GM12878 (cell line): Measurements from ENCODE around the gene FOXI2. TPM values are rescaled to one million over a fixed set of nuclear protein-coding genes. Genes with fewer than 3 reads are reported as not detected.

Experiments
- polyA plus RNA-seq, 11 experiments: library from polyadenylated mRNA; depleted of rRNA in 4 of 11; unstranded in 6 of 11; stranded (reverse) in 5 of 11; fragments of >200 nt; fragmentation: Nextera tagmentation in 4 of 11; fragmentation: Illumina TruSeq in 1 of 11; extraction: Ambion mirVana in 4 of 11; extraction: Trizol in 1 of 11; gene quantifications; 1 replicate in 1 of 11; 2 replicates in 10 of 11; pipeline versions ENCODE4 v1.2.1 to v1.2.3, GENCODE V29; 2011 to 2016; ENCODE audit warnings: inconsistent platforms in 2 of 11, missing spikeins in 2 of 11, low read depth in 1 of 11
- total RNA-seq, 4 experiments: library from RNA; depleted of rRNA in 3 of 4; stranded (reverse); fragments of >200 nt in 3 of 4; fragmentation: Illumina TruSeq in 1 of 4; extraction: Trizol in 1 of 4; gene quantifications; 2 replicates each; pipeline versions ENCODE4 v1.2.1 to v1.2.3, GENCODE V29; 2013 to 2021

Gene FOXI2
- total and polyA plus RNA-seq, 10 of the 15 experiments (the other 5 are each of a cell fraction or from before 2014, with no cell fraction given), result not detected

Other genes with a start within 250 kb of the FOXI2 start
- not detected in 2 replicates for gene NPS, start 187.9 kb upstream of the FOXI2 start, total RNA-seq (2014; rRNA removed)
- gene NPS, start 187.9 kb upstream of the FOXI2 start, total RNA-seq (2014; rRNA removed; fragmentation: Illumina TruSeq; extraction: Trizol), result not detected in 2 replicates
- gene NPS, start 187.9 kb upstream of the FOXI2 start, total RNA-seq (2021), result not detected in 2 replicates
- not detected in 2 replicates for gene NPS, start 187.9 kb upstream of the FOXI2 start, polyA plus RNA-seq (2011; rRNA removed)
- gene NPS, start 187.9 kb upstream of the FOXI2 start, polyA plus RNA-seq (2014; fragmentation: Illumina TruSeq; extraction: Trizol), result not detected in 2 replicates
- not detected for gene NPS, start 187.9 kb upstream of the FOXI2 start, polyA plus RNA-seq (2014; fragmentation: Nextera tagmentation; extraction: Ambion mirVana)
- not detected in 2 replicates for gene NPS, start 187.9 kb upstream of the FOXI2 start, polyA plus RNA-seq (2014; rRNA removed)
- not detected for gene NPS, start 187.9 kb upstream of the FOXI2 start, polyA plus RNA-seq (2016; fragmentation: Nextera tagmentation; extraction: Ambion mirVana)
- not detected in 2 replicates for gene CLRN3, start 155.8 kb downstream of the FOXI2 start, total RNA-seq (2014; rRNA removed)
- gene CLRN3, start 155.8 kb downstream of the FOXI2 start, total RNA-seq (2014; rRNA removed; fragmentation: Illumina TruSeq; extraction: Trizol), result not detected in 2 replicates
- gene CLRN3, start 155.8 kb downstream of the FOXI2 start, total RNA-seq (2021), result not detected in 2 replicates
- gene CLRN3, start 155.8 kb downstream of the FOXI2 start, polyA plus RNA-seq (2011; rRNA removed), result not detected in 2 replicates
- not detected in 2 replicates for gene CLRN3, start 155.8 kb downstream of the FOXI2 start, polyA plus RNA-seq (2014; fragmentation: Illumina TruSeq; extraction: Trizol)
- not detected for gene CLRN3, start 155.8 kb downstream of the FOXI2 start, polyA plus RNA-seq (2014; fragmentation: Nextera tagmentation; extraction: Ambion mirVana)
- gene CLRN3, start 155.8 kb downstream of the FOXI2 start, polyA plus RNA-seq (2014; rRNA removed), result not detected in 2 replicates
- gene CLRN3, start 155.8 kb downstream of the FOXI2 start, polyA plus RNA-seq (2016; fragmentation: Nextera tagmentation; extraction: Ambion mirVana), result not detected
- gene PTPRE, start 169.9 kb downstream of the FOXI2 start, total RNA-seq (2014; rRNA removed), result 3.8 and 5.2 TPM in 2 replicates
- gene PTPRE, start 169.9 kb downstream of the FOXI2 start, total RNA-seq (2014; rRNA removed; fragmentation: Illumina TruSeq; extraction: Trizol), result 2.9 TPM in 2 replicates
- gene PTPRE, start 169.9 kb downstream of the FOXI2 start, total RNA-seq (2021), result 6.3 and 7.8 TPM in 2 replicates
- gene PTPRE, start 169.9 kb downstream of the FOXI2 start, polyA plus RNA-seq (2011; rRNA removed), result 5.3 and 7.6 TPM in 2 replicates
- gene PTPRE, start 169.9 kb downstream of the FOXI2 start, polyA plus RNA-seq (2014; fragmentation: Illumina TruSeq; extraction: Trizol), result 3.5 and 4.1 TPM in 2 replicates
- 1 to 10 TPM; 5.8 to 6.7 TPM for gene PTPRE, start 169.9 kb downstream of the FOXI2 start, polyA plus RNA-seq (2014; fragmentation: Nextera tagmentation; extraction: Ambion mirVana)
- 2.7 and 3.1 TPM in 2 replicates for gene PTPRE, start 169.9 kb downstream of the FOXI2 start, polyA plus RNA-seq (2014; rRNA removed)
- gene PTPRE, start 169.9 kb downstream of the FOXI2 start, polyA plus RNA-seq (2016; fragmentation: Nextera tagmentation; extraction: Ambion mirVana), result 1 to 10 TPM; 5.7 to 6.4 TPM